ENCODE results near the gene CCDC116. TPM values are rescaled to one million over a fixed set of nuclear protein-coding genes. Genes with fewer than 3 reads are reported as not detected.

CCDC116 gene
- total and polyA plus RNA-seq, 2 experiments from 2014 or later: 0.10 to 0.54 TPM

- WGBS, 2 experiments (ENCODE audit: low coverage in 1 of 2, low lambda C conversion rate in 2 of 2, missing lambda C conversion rate in 2 of 2): 24 to 25% methylated on average over 13 to 17 of the region's 17 CpGs
- no peaks in the 10 kb centered on the region for H3K79me2 ChIP-seq (ENCODE audit: insufficient read depth)
- H3K9me2 ChIP-seq (ENCODE audit: insufficient read depth): no peaks in the 10 kb centered on the region
- H3K27ac ChIP-seq: no peak overlapping the region
- H4K20me1 ChIP-seq (ENCODE audit: insufficient read depth): no peaks in the 10 kb centered on the region
- in situ Hi-C loops (cut with MboI): no loop called here
- H3K4me1 ChIP-seq (ENCODE audit: insufficient read depth): no peaks in the 10 kb centered on the region
- peak overlapping the region; percentile 80 for H2AFZ ChIP-seq
- H3K36me3 ChIP-seq (ENCODE audit: low read depth): no peaks in the 10 kb centered on the region
- H3K4me2 ChIP-seq (ENCODE audit: unreplicated experiment): no peak overlapping the region
- no peak for DNase-seq
- H3K9ac ChIP-seq: no peak overlapping the region
- H3K4me3 ChIP-seq: peak overlapping the region; percentile 66
- H3K27me3 ChIP-seq (replicated peaks; ENCODE audit: insufficient read depth): no peaks in the 10 kb centered on the region
- H3K9me3 ChIP-seq (ENCODE audit: low read depth): no peaks in the 10 kb centered on the region
- H3F3A ChIP-seq (ENCODE audit: insufficient read depth): peaks cover 7% of the 10 kb centered on the region; the same call in 1 of the 2 replicates
- TF ChIP-seq EZH2phosphoT487 (IDR thresholded peaks at IDR 0.05; ENCODE audit: insufficient read depth, low read depth) (no peak), EZH2 (IDR thresholded peaks at IDR 0.05; ENCODE audit: insufficient read depth, poor library complexity, severe bottlenecking) (no peak)
These were observed 24.4 kb downstream of the CCDC116 start for GRCh38 chr22:21657020-21657359.

DNA sequence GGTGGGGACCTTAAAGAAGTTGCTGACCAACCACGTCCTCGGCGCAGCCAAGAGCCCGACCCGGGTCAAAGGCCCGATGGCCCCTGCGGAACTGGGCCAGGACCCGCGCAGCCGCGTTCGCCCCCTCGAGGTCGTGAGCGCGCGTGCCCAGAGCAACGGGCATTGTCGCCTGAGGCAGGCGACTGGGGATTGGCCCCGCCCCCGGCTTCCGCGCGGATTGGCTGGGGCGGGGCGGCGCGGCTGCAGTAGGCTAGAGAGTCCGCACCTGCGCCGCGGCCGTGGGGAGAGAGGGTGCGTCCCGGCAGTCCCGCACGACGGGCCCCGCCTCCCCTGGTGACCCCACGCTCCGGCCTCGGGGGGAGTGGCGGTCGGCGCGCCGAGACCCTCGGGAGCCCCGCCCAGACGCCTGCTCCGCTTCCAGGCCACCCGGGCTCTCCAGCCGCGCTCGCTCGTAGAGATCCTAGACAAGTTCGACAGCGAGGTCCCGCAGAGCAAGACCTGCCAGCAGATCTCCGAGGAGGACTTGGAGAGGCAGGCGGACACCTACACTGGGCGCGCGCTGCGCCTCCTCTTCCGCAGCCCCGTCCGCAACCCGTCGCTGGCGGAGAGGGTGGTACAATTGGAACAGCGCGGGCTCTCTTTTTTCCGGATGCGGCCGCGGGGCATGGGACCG lies 24.9 kb downstream of the CCDC116 start:
- DNase-seq: peak; percentile 61
- 1 to 5% methylated on average over 44 to 54 of the region's 79 CpGs for WGBS, 2 experiments (ENCODE audit: low coverage in 1 of 2, low lambda C conversion rate in 2 of 2, missing lambda C conversion rate in 2 of 2)

GRCh38 chr22:21659864-21660525 lies 27.4 kb downstream of the CCDC116 start:
- Histone ChIP-seq H3K4me2 (ENCODE audit: unreplicated experiment) (no peak overlapping the region), H3F3A (ENCODE audit: insufficient read depth) (peaks cover 7% of the 10 kb centered on the region; the same call in 1 of the 2 replicates), H3K9me3 (ENCODE audit: low read depth) (no peaks in the 10 kb centered on the region), H3K9ac (no peak overlapping the region), H2AFZ (no peak overlapping the region), H3K36me3 (ENCODE audit: low read depth) (no peaks in the 10 kb centered on the region), H4K20me1 (ENCODE audit: insufficient read depth) (no peaks in the 10 kb centered on the region), H3K27me3 (replicated peaks; ENCODE audit: insufficient read depth) (no peaks in the 10 kb centered on the region), H3K27ac (no peak overlapping the region), H3K4me3 (no peak overlapping the region), H3K4me1 (ENCODE audit: insufficient read depth) (no peaks in the 10 kb centered on the region), H3K9me2 (ENCODE audit: insufficient read depth) (no peaks in the 10 kb centered on the region), H3K79me2 (ENCODE audit: insufficient read depth) (no peaks in the 10 kb centered on the region)
- in situ Hi-C loops (cut with MboI): no loop called here
- TF ChIP-seq EZH2phosphoT487 (IDR thresholded peaks at IDR 0.05; ENCODE audit: insufficient read depth, low read depth) (no peak), EZH2 (IDR thresholded peaks at IDR 0.05; ENCODE audit: insufficient read depth, poor library complexity, severe bottlenecking) (no peak)
- 62 to 67% methylated on average over 7 of the region's 7 CpGs for WGBS, 2 experiments (ENCODE audit: low coverage in 1 of 2, low lambda C conversion rate in 2 of 2, missing lambda C conversion rate in 2 of 2)
- no peak for DNase-seq

More for the DNA sequence above, 24.9 kb downstream of the CCDC116 start:
- TF ChIP-seq EZH2 (IDR thresholded peaks at IDR 0.05; ENCODE audit: insufficient read depth, poor library complexity, severe bottlenecking) (no peak), EZH2phosphoT487 (IDR thresholded peaks at IDR 0.05; ENCODE audit: insufficient read depth, low read depth) (no peak)
- Histone ChIP-seq H3K79me2 (ENCODE audit: insufficient read depth) (no peaks in the 10 kb centered on the region), H3K27me3 (replicated peaks; ENCODE audit: insufficient read depth) (no peaks in the 10 kb centered on the region), H3K4me1 (ENCODE audit: insufficient read depth) (no peaks in the 10 kb centered on the region), H3K9ac (no peak overlapping the region), H3K9me2 (ENCODE audit: insufficient read depth) (no peaks in the 10 kb centered on the region), H3K9me3 (ENCODE audit: low read depth) (no peaks in the 10 kb centered on the region), H3K36me3 (ENCODE audit: low read depth) (no peaks in the 10 kb centered on the region), H3K27ac (no peak overlapping the region), H3K4me3 (peak overlapping the region; percentile 66), H3K4me2 (ENCODE audit: unreplicated experiment) (peak overlapping the region; percentile 51), H4K20me1 (ENCODE audit: insufficient read depth) (no peaks in the 10 kb centered on the region), H2AFZ (peak overlapping the region; percentile 80), H3F3A (ENCODE audit: insufficient read depth) (peaks cover 7% of the 10 kb centered on the region; the same call in 1 of the 2 replicates)
- in situ Hi-C loops (cut with MboI): no loop called here

GRCh38 chr22:21660904-21661303 lies 28.3 kb downstream of the CCDC116 start:
- no peak overlapping the region for H3K9ac ChIP-seq
- no peak for TF ChIP-seq EZH2 (IDR thresholded peaks at IDR 0.05; ENCODE audit: insufficient read depth, poor library complexity, severe bottlenecking)
- TF ChIP-seq EZH2phosphoT487 (IDR thresholded peaks at IDR 0.05; ENCODE audit: insufficient read depth, low read depth): no peak
- no peak overlapping the region for H3K4me2 ChIP-seq (ENCODE audit: unreplicated experiment)
- no peak overlapping the region for H2AFZ ChIP-seq
- in situ Hi-C loops (cut with MboI): no loop called here
- H3K36me3 ChIP-seq (ENCODE audit: low read depth): no peaks in the 10 kb centered on the region
- no peaks in the 10 kb centered on the region for H4K20me1 ChIP-seq (ENCODE audit: insufficient read depth)
- no peaks in the 10 kb centered on the region for H3K9me2 ChIP-seq (ENCODE audit: insufficient read depth)
- no peak overlapping the region for H3K27ac ChIP-seq
- H3K27me3 ChIP-seq (replicated peaks; ENCODE audit: insufficient read depth): no peaks in the 10 kb centered on the region
- H3K9me3 ChIP-seq (ENCODE audit: low read depth): no peaks in the 10 kb centered on the region
- H3K4me1 ChIP-seq (ENCODE audit: insufficient read depth): no peaks in the 10 kb centered on the region
- H3F3A ChIP-seq (ENCODE audit: insufficient read depth): peaks cover 7% of the 10 kb centered on the region; the same call in 1 of the 2 replicates
- 60 to 64% methylated on average over 7 of the region's 7 CpGs for WGBS, 2 experiments (ENCODE audit: low coverage in 1 of 2, low lambda C conversion rate in 2 of 2, missing lambda C conversion rate in 2 of 2)
- H3K79me2 ChIP-seq (ENCODE audit: insufficient read depth): no peaks in the 10 kb centered on the region
- DNase-seq: no peak
- no peak overlapping the region for H3K4me3 ChIP-seq
